Trophoblast cell (in vitro differentiated cells and primary cell): Measurements from ENCODE around the gene CLCN4.

Source experiments
- DNase-seq, 2 donors: peaks; one replicate each; pipeline ENCODE4 v3.0.0-alpha.2; 2016
- H2AFZ ChIP-seq: 2 replicates; pipeline ENCODE4 v1.6.1; 2013; ENCODE audit warnings: low read length, moderate library complexity, mild to moderate bottlenecking; ENCODE audit not compliant: insufficient read depth, poor library complexity
- H2AK5ac ChIP-seq: 2 replicates; pipeline ENCODE4 v1.6.1; 2013; ENCODE audit warnings: mild to moderate bottlenecking, low read length
- H2BK120ac ChIP-seq: 2 replicates; pipeline ENCODE4 v1.6.1; 2013; ENCODE audit warnings: low read length, mild to moderate bottlenecking, moderate library complexity; ENCODE audit not compliant: insufficient read depth, poor library complexity
- H2BK12ac ChIP-seq: 2 replicates; pipeline ENCODE4 v1.6.1; 2013; ENCODE audit warnings: mild to moderate bottlenecking, low read length, moderate library complexity
- H2BK5ac ChIP-seq: 2 replicates; pipeline ENCODE4 v1.6.1; 2013; ENCODE audit warnings: low read length, low read depth, moderate library complexity, mild to moderate bottlenecking; ENCODE audit not compliant: poor library complexity
- H3K14ac ChIP-seq: 2 replicates; pipeline ENCODE4 v1.6.1; 2013; ENCODE audit warnings: mild to moderate bottlenecking, low read length
- H3K18ac ChIP-seq: 2 replicates; pipeline ENCODE4 v1.6.1; 2013; ENCODE audit warnings: mild to moderate bottlenecking, low read length
- H3K23ac ChIP-seq: 2 replicates; pipeline ENCODE4 v1.6.1; 2013; ENCODE audit warnings: low read length
- H3K27ac ChIP-seq: 2 replicates; pipeline ENCODE4 v1.5.1; 2013; ENCODE audit warnings: low read depth, mild to moderate bottlenecking, inconsistent platforms, low read length, moderate library complexity
- H3K27me3 ChIP-seq: 2 replicates; pipeline ENCODE4 v1.6.1; 2013; ENCODE audit warnings: inconsistent platforms, mild to moderate bottlenecking, low read length, moderate library complexity; ENCODE audit not compliant: insufficient read depth
- H3K36me3 ChIP-seq, 2 experiments: 1 replicate in 1 of 2; 2 replicates in 1 of 2; pipeline ENCODE4 v1.6.1; 2013; ENCODE audit warnings: low read length in 2 of 2, mild to moderate bottlenecking in 2 of 2, moderate library complexity in 1 of 2; ENCODE audit not compliant: insufficient read depth in 2 of 2, control insufficient read depth in 1 of 2
- H3K4ac ChIP-seq: 2 replicates; pipeline ENCODE4 v1.6.1; 2013; ENCODE audit warnings: low read depth, mild to moderate bottlenecking, low read length, moderate library complexity
- H3K4me1 ChIP-seq, 2 experiments: 1 replicate in 1 of 2; 2 replicates in 1 of 2; pipeline ENCODE4 v1.6.1; 2013; ENCODE audit warnings: low read length in 2 of 2, mild to moderate bottlenecking in 2 of 2, moderate library complexity in 1 of 2; ENCODE audit not compliant: insufficient read depth in 2 of 2, control insufficient read depth in 1 of 2
- H3K4me2 ChIP-seq: 2 replicates; pipeline ENCODE4 v1.6.1; 2013; ENCODE audit warnings: inconsistent platforms, mild to moderate bottlenecking, low read length, moderate library complexity
- H3K4me3 ChIP-seq: 2 replicates; pipeline ENCODE4 v1.5.1; 2013; ENCODE audit warnings: mild to moderate bottlenecking, low read depth, low read length, inconsistent platforms
- H3K79me1 ChIP-seq: one replicate; pipeline ENCODE4 v1.6.1; 2013; ENCODE audit warnings: low read length
- H3K79me2 ChIP-seq: 2 replicates; pipeline ENCODE4 v1.6.1; 2013; ENCODE audit warnings: low read length, mild to moderate bottlenecking; ENCODE audit not compliant: control insufficient read depth, insufficient read depth, poor library complexity
- H3K9ac ChIP-seq: 2 replicates; pipeline ENCODE4 v1.6.1; 2013; ENCODE audit warnings: mild to moderate bottlenecking, low read length
- H3K9me3 ChIP-seq: 2 replicates; pipeline ENCODE4 v1.6.1; 2013; ENCODE audit warnings: low read depth, mild to moderate bottlenecking, control low read depth, inconsistent platforms, low read length; ENCODE audit not compliant: insufficient read depth
- H4K12ac ChIP-seq: 2 replicates; pipeline ENCODE4 v1.6.1; 2013; ENCODE audit warnings: low read depth, mild to moderate bottlenecking, low read length, moderate library complexity
- H4K8ac ChIP-seq: 2 replicates; pipeline ENCODE4 v1.6.1; 2013; ENCODE audit warnings: low read depth, mild to moderate bottlenecking, low read length, moderate library complexity
- H4K91ac ChIP-seq: one replicate; pipeline ENCODE4 v1.6.1; 2013; ENCODE audit warnings: low read depth, mild to moderate bottlenecking, low read length, moderate library complexity
- WGBS: extraction: QIAGEN DNeasy Blood & Tissue Kit; methylation state at CpG from one replicate; pipeline ENCODE4 v1.1.7; 2013; ENCODE audit warnings: missing lambda C conversion rate; ENCODE audit not compliant: insufficient read length, insufficient coverage; ENCODE audit errors: extremely low coverage; 5-methylcytosine and 5-hydroxymethylcytosine counted together

CLCN4 gene

DNA sequence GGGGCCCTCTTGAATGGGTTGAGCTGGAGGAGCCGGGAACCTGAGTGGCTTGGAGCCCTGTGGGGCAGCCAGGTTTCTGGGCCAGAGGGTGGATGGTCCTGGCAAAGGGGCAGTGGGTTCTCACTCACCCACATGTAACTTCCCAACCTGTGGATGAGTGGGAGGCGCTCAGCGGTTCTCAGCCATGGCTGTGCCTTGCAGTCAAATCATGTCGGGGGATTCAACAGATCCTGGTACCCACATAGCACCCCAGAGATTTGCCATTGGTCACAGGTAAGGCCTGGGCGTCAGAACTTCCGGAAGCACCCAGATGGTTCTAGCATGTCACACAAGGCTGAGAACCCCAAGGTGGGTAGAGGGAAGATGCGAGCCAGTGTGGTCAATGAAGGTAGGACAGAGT lies 21.9 kb upstream of the CLCN4 start:
- DNase-seq = no peak
- H3K27ac ChIP-seq = peak overlapping the region; percentile 16
- no peak overlapping the region for H3K23ac ChIP-seq
- H3K79me1 ChIP-seq = peaks cover 3% of the 10 kb centered on the region
- no peak overlapping the region for H4K8ac ChIP-seq
- H3K4ac ChIP-seq = no peak overlapping the region
- no peak overlapping the region for H2AK5ac ChIP-seq
- no peaks in the 10 kb centered on the region for H3K27me3 ChIP-seq
- H3K79me2 ChIP-seq = peaks cover 1% of the 10 kb centered on the region
- peaks cover 3 to 5% of the 10 kb centered on the region in 2 experiments for H3K4me1 ChIP-seq
- no peak overlapping the region for H3K14ac ChIP-seq
- no peak overlapping the region for H2AFZ ChIP-seq
- no peak overlapping the region for H4K12ac ChIP-seq
- no peak overlapping the region for H2BK120ac ChIP-seq
- H3K9me3 ChIP-seq = no peaks in the 10 kb centered on the region
- H3K4me3 ChIP-seq = no peak overlapping the region
- no peak overlapping the region for H3K4me2 ChIP-seq
- H3K9ac ChIP-seq = no peak overlapping the region
- H2BK5ac ChIP-seq = no peak overlapping the region
- WGBS = no CpG with 5 or more reads among the region's 7 CpGs
- H3K36me3 ChIP-seq = peaks cover 39 to 41% of the 10 kb centered on the region in 2 experiments
- H2BK12ac ChIP-seq = no peak overlapping the region
- no peak overlapping the region for H3K18ac ChIP-seq
- H4K91ac ChIP-seq = no peak overlapping the region

DNA sequence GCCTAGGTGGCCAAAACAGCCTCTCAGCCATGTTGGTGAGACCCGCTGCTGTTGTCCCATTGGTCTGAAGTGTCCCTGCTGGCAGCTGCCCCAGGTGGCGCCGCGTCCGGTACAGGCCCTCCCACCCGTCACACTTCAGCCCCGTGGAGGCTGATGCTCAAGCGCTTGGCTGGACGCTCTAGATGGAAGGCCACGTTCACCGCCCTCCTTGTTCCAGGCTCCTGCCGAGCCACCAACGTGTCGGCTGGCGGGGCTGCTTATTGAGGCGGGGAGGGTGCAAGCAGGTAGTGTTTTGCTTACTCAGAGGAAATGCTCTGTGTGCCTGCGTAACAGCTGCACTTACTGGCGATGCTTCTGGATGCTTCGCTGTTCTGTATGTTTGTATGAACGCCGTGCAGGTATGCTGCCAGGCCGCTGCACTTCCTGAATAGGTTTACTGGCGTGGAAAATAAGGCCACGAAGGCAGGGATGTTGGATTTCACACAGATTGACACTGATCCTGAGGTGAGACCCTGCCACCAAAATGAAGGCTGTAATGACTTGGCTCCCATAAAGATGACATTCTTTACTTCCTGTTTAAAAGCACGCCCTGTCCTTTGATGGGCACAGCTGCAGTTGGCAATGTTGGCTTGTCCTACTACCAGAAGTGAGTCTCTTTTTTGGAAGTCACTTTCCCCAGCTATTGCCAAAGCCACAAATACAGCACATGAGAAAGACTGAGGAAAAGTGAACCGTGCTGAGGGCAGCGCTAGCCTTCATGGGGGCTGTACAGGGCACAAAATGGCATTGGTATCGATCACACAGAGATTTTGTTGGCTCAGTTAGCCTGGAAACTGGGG lies 21.0 kb upstream of the CLCN4 start:
- Histone ChIP-seq H3K18ac (no peak overlapping the region), H4K8ac (no peak overlapping the region), H2BK120ac (no peak overlapping the region), H3K36me3 (peaks cover 38 to 40% of the 10 kb centered on the region in 2 experiments), H2BK5ac (no peak overlapping the region), H3K79me1 (peaks cover 3% of the 10 kb centered on the region), H3K79me2 (peaks cover 1% of the 10 kb centered on the region), H3K27me3 (no peaks in the 10 kb centered on the region), H4K12ac (no peak overlapping the region), H3K4ac (no peak overlapping the region), H3K4me2 (no peak overlapping the region), H3K4me1 (peaks cover 3 to 5% of the 10 kb centered on the region in 2 experiments), H3K14ac (no peak overlapping the region), H3K27ac (no peak overlapping the region), H3K9me3 (no peaks in the 10 kb centered on the region), H2AK5ac (no peak overlapping the region), H4K91ac (no peak overlapping the region), H2AFZ (no peak overlapping the region), H3K4me3 (peak overlapping the region; percentile 1), H2BK12ac (no peak overlapping the region), H3K9ac (no peak overlapping the region), H3K23ac (no peak overlapping the region)
- no peak for DNase-seq
- no CpG with 5 or more reads among the region's 28 CpGs for WGBS

GRCh38 chrX:10138726-10139125 lies 18.0 kb upstream of the CLCN4 start:
- Histone ChIP-seq H3K9ac (no peak overlapping the region), H3K27me3 (no peaks in the 10 kb centered on the region), H2BK120ac (no peak overlapping the region), H4K8ac (no peak overlapping the region), H3K14ac (no peak overlapping the region), H3K4ac (no peak overlapping the region), H2AK5ac (no peak overlapping the region), H4K12ac (no peak overlapping the region), H3K79me2 (no peaks in the 10 kb centered on the region), H2BK12ac (no peak overlapping the region), H3K4me2 (no peak overlapping the region), H3K18ac (no peak overlapping the region), H3K4me3 (no peak overlapping the region), H2AFZ (no peak overlapping the region), H2BK5ac (no peak overlapping the region), H3K23ac (no peak overlapping the region), H4K91ac (no peak overlapping the region), H3K4me1 (peaks cover 3 to 5% of the 10 kb centered on the region in 2 experiments), H3K79me1 (peaks cover 3% of the 10 kb centered on the region), H3K27ac (no peak overlapping the region), H3K9me3 (no peaks in the 10 kb centered on the region), H3K36me3 (peaks cover 43 to 52% of the 10 kb centered on the region in 2 experiments)
- no peak for DNase-seq
- WGBS = no CpG with 5 or more reads among the region's 22 CpGs

- Histone ChIP-seq H3K4me2 (no peak overlapping the region), H2AK5ac (no peak overlapping the region), H3K27me3 (no peaks in the 10 kb centered on the region), H3K9me3 (no peaks in the 10 kb centered on the region), H3K4me3 (no peak overlapping the region), H2BK5ac (no peak overlapping the region), H4K91ac (no peak overlapping the region), H4K8ac (no peak overlapping the region), H3K27ac (no peak overlapping the region), H2BK12ac (no peak overlapping the region), H3K23ac (no peak overlapping the region), H3K4me1 (no peaks in the 10 kb centered on the region), H2AFZ (no peak overlapping the region), H3K9ac (no peak overlapping the region), H2BK120ac (no peak overlapping the region), H3K18ac (no peak overlapping the region), H3K36me3 (peaks cover 35 to 49% of the 10 kb centered on the region in 2 experiments), H3K14ac (no peak overlapping the region), H3K79me1 (no peaks in the 10 kb centered on the region), H4K12ac (no peak overlapping the region), H3K4ac (no peak overlapping the region), H3K79me2 (no peaks in the 10 kb centered on the region)
- no CpG with 5 or more reads among the region's 7 CpGs for WGBS
- no peak for DNase-seq
These were observed 16.5 kb upstream of the CLCN4 start for GRCh38 chrX:10140264-10140663.
